AG04450 (cell line): ENCODE results near the gene DDOST. TPM values are rescaled to one million over a fixed set of nuclear protein-coding genes. Genes with fewer than 3 reads are reported as not detected.

ENCODE experiments used
- CTCF ChIA-PET: fragments of 300-600, 350-600 bp; formaldehyde crosslinking; extraction: SDS; loops from one replicate; lab custom pipeline; 2022; ENCODE audit warnings: antibody characterized with exemption, inconsistent platforms; lab: Charles Lee
- POLR2A ChIA-PET: fragments of 350-600 bp; formaldehyde crosslinking; extraction: SDS; loops from one replicate; lab custom pipeline; 2021; ENCODE audit warnings: antibody characterized with exemption, inconsistent platforms; lab: Yijun Ruan, JAX
- DNase-seq: peaks from one replicate; pipeline ENCODE4 v3.0.0-alpha.2; 2011; ENCODE audit warnings: low read depth, low spot score
- H3K27ac ChIP-seq: one replicate; pipeline ENCODE4 v1.5.1; 2012; ENCODE audit warnings: low read depth, low read length, control low read depth
- H3K27me3 ChIP-seq: one replicate; pipeline ENCODE4 v1.6.0; 2012; ENCODE audit warnings: low read length; ENCODE audit not compliant: control insufficient read depth, insufficient read depth
- H3K4me3 ChIP-seq: 2 replicates; pipeline ENCODE4 v1.5.1; 2011; ENCODE audit warnings: mild to moderate bottlenecking, low read depth, low read length, control low read depth
- H3K9me3 ChIP-seq: 2 replicates; pipeline ENCODE4 v1.5.1; 2012; ENCODE audit warnings: low read length; ENCODE audit not compliant: control insufficient read depth, insufficient read depth
- polyA plus RNA-seq: library from polyadenylated mRNA; depleted of rRNA; stranded (reverse); fragments of >200 nt; gene quantifications from 2 replicates; pipeline ENCODE4 v1.2.3, GENCODE V29; 2011
- TF ChIP-seq, protein P1 (sequence below): IDR thresholded peaks from 2 replicates; pipeline ENCODE4 v1.5.1; 2011; ENCODE audit warnings: low read depth, low read length, control low read depth, inconsistent platforms

DDOST gene
- polyA plus RNA-seq, 1 experiment, result 494 TPM

DNA sequence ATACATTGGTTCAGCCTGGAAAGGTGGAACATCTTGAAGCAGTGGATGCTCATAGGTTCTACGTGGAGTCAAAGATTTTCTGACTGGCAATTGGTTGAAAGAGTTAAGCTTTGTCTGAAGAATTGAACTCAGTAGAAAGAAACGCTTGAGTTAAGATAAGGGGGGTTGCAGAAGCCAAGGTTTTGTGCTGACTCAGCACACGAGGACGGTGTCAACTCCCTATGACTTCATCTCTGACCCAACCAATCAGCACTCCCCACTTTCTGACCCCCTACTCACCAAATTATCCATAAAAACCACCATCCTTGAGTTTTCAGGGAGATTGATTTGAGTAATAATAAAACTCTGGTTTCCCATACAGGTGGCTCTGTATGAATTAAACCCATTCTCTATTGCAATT is 30.4 kb downstream of the DDOST start:
- no peaks in the 10 kb centered on the region for H3K27me3 ChIP-seq
- POLR2A ChIA-PET, result no interaction called here
- H3K9me3 ChIP-seq, result no peaks in the 10 kb centered on the region
- CTCF ChIA-PET, result interaction anchor here (0.6 to 8.4 kb wide), 7 partner anchors 8 to 802 kb away, joined by 3 to 116 read pairs (median 4); no protein-coding TSS in a partner anchor
- no peak for DNase-seq
- H3K27ac ChIP-seq, result no peak overlapping the region
- H3K4me3 ChIP-seq, result no peak overlapping the region
- TF ChIP-seq, protein P1, sequence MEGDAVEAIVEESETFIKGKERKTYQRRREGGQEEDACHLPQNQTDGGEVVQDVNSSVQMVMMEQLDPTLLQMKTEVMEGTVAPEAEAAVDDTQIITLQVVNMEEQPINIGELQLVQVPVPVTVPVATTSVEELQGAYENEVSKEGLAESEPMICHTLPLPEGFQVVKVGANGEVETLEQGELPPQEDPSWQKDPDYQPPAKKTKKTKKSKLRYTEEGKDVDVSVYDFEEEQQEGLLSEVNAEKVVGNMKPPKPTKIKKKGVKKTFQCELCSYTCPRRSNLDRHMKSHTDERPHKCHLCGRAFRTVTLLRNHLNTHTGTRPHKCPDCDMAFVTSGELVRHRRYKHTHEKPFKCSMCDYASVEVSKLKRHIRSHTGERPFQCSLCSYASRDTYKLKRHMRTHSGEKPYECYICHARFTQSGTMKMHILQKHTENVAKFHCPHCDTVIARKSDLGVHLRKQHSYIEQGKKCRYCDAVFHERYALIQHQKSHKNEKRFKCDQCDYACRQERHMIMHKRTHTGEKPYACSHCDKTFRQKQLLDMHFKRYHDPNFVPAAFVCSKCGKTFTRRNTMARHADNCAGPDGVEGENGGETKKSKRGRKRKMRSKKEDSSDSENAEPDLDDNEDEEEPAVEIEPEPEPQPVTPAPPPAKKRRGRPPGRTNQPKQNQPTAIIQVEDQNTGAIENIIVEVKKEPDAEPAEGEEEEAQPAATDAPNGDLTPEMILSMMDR, result no peak

DNA sequence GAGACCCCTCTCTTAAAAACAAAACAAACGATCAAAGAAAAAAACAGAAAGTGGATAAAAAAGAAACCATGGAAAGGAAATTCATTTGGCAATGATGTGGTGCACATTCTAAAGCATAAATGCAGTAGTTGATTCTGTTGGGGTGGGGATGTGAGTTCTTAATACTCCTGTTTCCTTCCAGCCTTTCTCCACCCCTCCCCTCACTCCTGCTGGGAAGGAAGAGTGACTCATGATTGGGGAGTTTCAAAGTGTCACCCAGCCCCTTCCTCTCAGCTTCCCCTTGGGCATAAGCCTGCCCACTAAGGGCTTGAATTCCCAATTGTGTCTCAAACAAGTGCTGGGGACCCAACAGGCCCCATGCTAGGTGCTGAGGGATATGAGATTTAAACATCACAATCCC is 34.6 kb downstream of the DDOST start:
- POLR2A ChIA-PET, result no interaction called here
- Histone ChIP-seq H3K9me3 (no peaks in the 10 kb centered on the region), H3K4me3 (no peak overlapping the region), H3K27me3 (no peaks in the 10 kb centered on the region), H3K27ac (no peak overlapping the region)
- no peak for DNase-seq
- TF ChIP-seq, protein P1, result no peak
- CTCF ChIA-PET, result interaction anchor here (1.0 to 1.5 kb wide), 2 partner anchors 50 to 51 kb away, joined by 3 to 5 read pairs; no protein-coding TSS in a partner anchor

DNA sequence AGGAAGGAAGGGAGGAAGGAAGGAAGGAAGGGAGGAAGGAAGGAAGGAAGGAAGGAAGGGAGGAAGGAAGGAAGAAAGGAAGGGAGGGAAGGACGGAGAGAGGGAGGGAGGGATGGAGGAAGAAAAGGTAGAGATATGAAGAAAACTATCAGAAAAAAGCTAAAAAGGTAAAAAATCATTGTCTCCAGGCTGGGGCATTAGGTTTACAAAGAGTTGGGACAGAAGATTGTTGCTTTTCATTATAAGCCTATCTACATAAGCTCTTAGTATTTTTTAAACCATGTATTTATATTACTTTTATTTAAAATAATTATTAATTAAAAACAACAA is 35.1 kb downstream of the DDOST start:
- Histone ChIP-seq H3K27ac (no peak overlapping the region), H3K4me3 (no peak overlapping the region), H3K9me3 (no peaks in the 10 kb centered on the region), H3K27me3 (no peaks in the 10 kb centered on the region)
- no peak for DNase-seq
- ChIA-PET POLR2A (no interaction called here), CTCF (interaction anchor here (1.0 to 1.5 kb wide), 2 partner anchors 49 to 51 kb away, joined by 3 to 5 read pairs; no protein-coding TSS in a partner anchor)
- TF ChIP-seq, protein P1, result no peak

DNA sequence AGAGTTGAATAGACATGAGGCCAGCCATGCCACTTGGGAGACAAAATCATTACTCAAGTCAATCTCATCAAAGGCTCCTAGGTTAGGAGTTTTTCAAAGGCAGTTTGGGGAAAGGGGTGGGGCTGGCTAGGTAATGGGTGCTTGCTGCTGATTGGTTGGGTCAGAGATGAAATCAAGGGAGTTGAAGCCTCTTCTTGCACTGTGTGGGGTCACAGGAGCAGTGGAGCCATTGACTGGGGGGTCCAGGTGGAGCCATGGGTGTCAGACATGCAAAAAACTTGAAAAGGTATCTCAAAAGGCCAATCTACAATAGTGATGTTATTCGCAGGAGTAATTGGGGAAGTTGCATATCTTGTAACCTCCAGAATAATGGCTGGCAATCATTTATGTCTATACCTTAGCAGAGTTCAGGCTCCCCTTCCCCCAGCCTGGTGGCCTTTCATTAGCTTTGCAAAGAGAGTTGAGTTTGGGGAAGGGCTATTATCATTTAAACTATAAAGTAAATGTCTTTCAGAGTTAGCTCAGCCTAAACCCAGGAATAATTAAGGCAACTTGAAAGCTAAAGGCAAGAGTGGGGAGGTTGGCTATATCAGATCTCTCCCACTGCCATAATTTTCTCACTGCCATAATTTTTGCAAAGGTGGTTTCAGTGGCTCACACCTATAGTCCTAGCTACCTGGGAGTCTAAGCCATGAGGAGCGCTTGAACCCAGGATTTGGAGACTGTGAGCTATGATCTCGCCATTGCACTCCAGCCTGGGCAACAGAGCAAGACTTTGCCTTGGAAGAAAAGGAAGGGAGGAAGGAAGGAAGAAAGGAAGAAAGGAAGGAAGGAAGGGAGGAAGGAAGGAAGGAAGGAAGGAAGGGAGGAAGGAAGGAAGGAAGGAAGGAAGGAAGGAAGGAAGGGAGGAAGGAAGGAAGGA is 35.7 kb downstream of the DDOST start:
- Histone ChIP-seq H3K27me3 (no peaks in the 10 kb centered on the region), H3K9me3 (no peaks in the 10 kb centered on the region), H3K27ac (no peak overlapping the region), H3K4me3 (no peak overlapping the region)
- TF ChIP-seq, protein P1, result no peak
- CTCF ChIA-PET, result interaction anchor here (1.0 to 1.5 kb wide), 2 partner anchors 49 to 50 kb away, joined by 3 to 5 read pairs; no protein-coding TSS in a partner anchor
- POLR2A ChIA-PET, result no interaction called here
- no peak for DNase-seq

DNA sequence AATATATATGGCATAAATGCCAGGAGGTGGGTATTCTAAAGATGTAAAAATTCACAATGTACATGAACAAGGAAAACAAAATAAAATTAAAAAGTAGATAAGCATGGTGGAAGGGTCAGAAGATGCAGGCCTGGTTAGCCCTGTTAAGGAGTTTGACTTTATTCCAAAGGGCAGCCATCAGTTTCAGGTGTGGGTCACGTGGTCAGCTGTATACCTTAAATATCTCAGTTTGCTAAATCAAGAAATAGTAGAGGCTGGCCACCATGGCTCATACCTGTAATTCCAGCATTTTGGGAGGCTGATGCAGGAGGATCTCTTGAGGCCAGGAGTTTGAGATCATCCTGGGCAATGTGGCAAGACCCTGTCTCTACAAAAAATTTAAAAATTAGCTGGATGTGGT is 36.5 kb downstream of the DDOST start:
- CTCF ChIA-PET, result interaction anchor here (0.9 to 1.8 kb wide), 2 partner anchors 8 to 412 kb away, joined by 3 to 16 read pairs; partner anchors contain the start of gene PINK1

More for the DNA sequence above, 36.5 kb downstream of the DDOST start:
- DNase-seq, result no peak
- POLR2A ChIA-PET, result no interaction called here
- no peak overlapping the region for H3K27ac ChIP-seq
- no peaks in the 10 kb centered on the region for H3K9me3 ChIP-seq
- no peak overlapping the region for H3K4me3 ChIP-seq
- H3K27me3 ChIP-seq, result no peaks in the 10 kb centered on the region
- TF ChIP-seq, protein P1, result no peak
